Trophoblast cell (in vitro differentiated cells and primary cell): ENCODE data around the gene LILRA2. TPM values are rescaled to one million over a fixed set of nuclear protein-coding genes. Genes with fewer than 3 reads are reported as not detected.

ENCODE experiments used
- DNase-seq, 2 donors: peaks; one replicate each; pipeline ENCODE4 v3.0.0-alpha.2; 2016
- H2AFZ ChIP-seq: 2 replicates; pipeline ENCODE4 v1.6.1; 2013; ENCODE audit warnings: low read length, moderate library complexity, mild to moderate bottlenecking; ENCODE audit not compliant: insufficient read depth, poor library complexity
- H2AK5ac ChIP-seq: 2 replicates; pipeline ENCODE4 v1.6.1; 2013; ENCODE audit warnings: mild to moderate bottlenecking, low read length
- H2BK120ac ChIP-seq: 2 replicates; pipeline ENCODE4 v1.6.1; 2013; ENCODE audit warnings: low read length, mild to moderate bottlenecking, moderate library complexity; ENCODE audit not compliant: insufficient read depth, poor library complexity
- H2BK12ac ChIP-seq: 2 replicates; pipeline ENCODE4 v1.6.1; 2013; ENCODE audit warnings: mild to moderate bottlenecking, low read length, moderate library complexity
- H2BK5ac ChIP-seq: 2 replicates; pipeline ENCODE4 v1.6.1; 2013; ENCODE audit warnings: low read length, low read depth, moderate library complexity, mild to moderate bottlenecking; ENCODE audit not compliant: poor library complexity
- H3K14ac ChIP-seq: 2 replicates; pipeline ENCODE4 v1.6.1; 2013; ENCODE audit warnings: mild to moderate bottlenecking, low read length
- H3K18ac ChIP-seq: 2 replicates; pipeline ENCODE4 v1.6.1; 2013; ENCODE audit warnings: mild to moderate bottlenecking, low read length
- H3K23ac ChIP-seq: 2 replicates; pipeline ENCODE4 v1.6.1; 2013; ENCODE audit warnings: low read length
- H3K27ac ChIP-seq: 2 replicates; pipeline ENCODE4 v1.5.1; 2013; ENCODE audit warnings: low read depth, mild to moderate bottlenecking, inconsistent platforms, low read length, moderate library complexity
- H3K27me3 ChIP-seq: 2 replicates; pipeline ENCODE4 v1.6.1; 2013; ENCODE audit warnings: inconsistent platforms, mild to moderate bottlenecking, low read length, moderate library complexity; ENCODE audit not compliant: insufficient read depth
- H3K36me3 ChIP-seq, 2 experiments: 1 replicate in 1 of 2; 2 replicates in 1 of 2; pipeline ENCODE4 v1.6.1; 2013; ENCODE audit warnings: low read length in 2 of 2, mild to moderate bottlenecking in 2 of 2, moderate library complexity in 1 of 2; ENCODE audit not compliant: insufficient read depth in 2 of 2, control insufficient read depth in 1 of 2
- H3K4ac ChIP-seq: 2 replicates; pipeline ENCODE4 v1.6.1; 2013; ENCODE audit warnings: low read depth, mild to moderate bottlenecking, low read length, moderate library complexity
- H3K4me1 ChIP-seq, 2 experiments: 1 replicate in 1 of 2; 2 replicates in 1 of 2; pipeline ENCODE4 v1.6.1; 2013; ENCODE audit warnings: low read length in 2 of 2, mild to moderate bottlenecking in 2 of 2, moderate library complexity in 1 of 2; ENCODE audit not compliant: insufficient read depth in 2 of 2, control insufficient read depth in 1 of 2
- H3K4me2 ChIP-seq: 2 replicates; pipeline ENCODE4 v1.6.1; 2013; ENCODE audit warnings: inconsistent platforms, mild to moderate bottlenecking, low read length, moderate library complexity
- H3K4me3 ChIP-seq: 2 replicates; pipeline ENCODE4 v1.5.1; 2013; ENCODE audit warnings: mild to moderate bottlenecking, low read depth, low read length, inconsistent platforms
- H3K79me1 ChIP-seq: one replicate; pipeline ENCODE4 v1.6.1; 2013; ENCODE audit warnings: low read length
- H3K79me2 ChIP-seq: 2 replicates; pipeline ENCODE4 v1.6.1; 2013; ENCODE audit warnings: low read length, mild to moderate bottlenecking; ENCODE audit not compliant: control insufficient read depth, insufficient read depth, poor library complexity
- H3K9ac ChIP-seq: 2 replicates; pipeline ENCODE4 v1.6.1; 2013; ENCODE audit warnings: mild to moderate bottlenecking, low read length
- H3K9me3 ChIP-seq: 2 replicates; pipeline ENCODE4 v1.6.1; 2013; ENCODE audit warnings: low read depth, mild to moderate bottlenecking, control low read depth, inconsistent platforms, low read length; ENCODE audit not compliant: insufficient read depth
- H4K12ac ChIP-seq: 2 replicates; pipeline ENCODE4 v1.6.1; 2013; ENCODE audit warnings: low read depth, mild to moderate bottlenecking, low read length, moderate library complexity
- H4K8ac ChIP-seq: 2 replicates; pipeline ENCODE4 v1.6.1; 2013; ENCODE audit warnings: low read depth, mild to moderate bottlenecking, low read length, moderate library complexity
- H4K91ac ChIP-seq: one replicate; pipeline ENCODE4 v1.6.1; 2013; ENCODE audit warnings: low read depth, mild to moderate bottlenecking, low read length, moderate library complexity
- WGBS: extraction: QIAGEN DNeasy Blood & Tissue Kit; methylation state at CpG from one replicate; pipeline ENCODE4 v1.1.7; 2013; ENCODE audit warnings: missing lambda C conversion rate; ENCODE audit not compliant: insufficient read length, insufficient coverage; ENCODE audit errors: extremely low coverage; 5-methylcytosine and 5-hydroxymethylcytosine counted together
- polyA plus RNA-seq: library from polyadenylated mRNA; stranded (reverse); fragments of 200-250 nt; gene quantifications from 2 replicates; pipeline ENCODE4 v1.2.3, GENCODE V29; 2013

The LILRA2 gene
- polyA plus RNA-seq = not detected in 2 replicates

GRCh38 chr19:54573330-54573872, at the start of gene LILRA2:
Gene LILRA2, plus strand, starts transcription at chr19:54573790. Its CDS starts 89 bp downstream, at chr19:54573879.
- Histone ChIP-seq H3K4me2 (no peak within 1 kb of the TSS), H4K91ac (no peak within 1 kb of the TSS), H3K36me3 (no peaks in the 10 kb centered on the region), H3K4ac (no peak within 1 kb of the TSS), H2AK5ac (no peak within 1 kb of the TSS), H2BK5ac (no peak within 1 kb of the TSS), H3K18ac (no peak within 1 kb of the TSS), H3K79me2 (no peaks in the 10 kb centered on the region), H3K4me1 (no peaks in the 10 kb centered on the region), H3K14ac (no peak within 1 kb of the TSS), H3K9ac (no peak within 1 kb of the TSS), H2BK120ac (no peak within 1 kb of the TSS), H3K4me3 (no peak within 1 kb of the TSS), H3K9me3 (peaks cover 55% of the 10 kb centered on the region), H3K27me3 (no peaks in the 10 kb centered on the region), H3K27ac (no peak within 1 kb of the TSS), H2AFZ (no peak within 1 kb of the TSS), H4K8ac (no peak within 1 kb of the TSS), H2BK12ac (no peak within 1 kb of the TSS), H3K23ac (no peak within 1 kb of the TSS), H3K79me1 (no peaks in the 10 kb centered on the region), H4K12ac (no peak within 1 kb of the TSS)
- no CpG with 5 or more reads among the region's 10 CpGs for WGBS
- no peak for DNase-seq

GRCh38 chr19:54525636-54526035, 48.0 kb upstream of the LILRA2 start:
- H3K27me3 ChIP-seq = no peaks in the 10 kb centered on the region
- H3K4me3 ChIP-seq = no peak overlapping the region
- no peak overlapping the region for H3K23ac ChIP-seq
- no peak overlapping the region for H3K4ac ChIP-seq
- no peak overlapping the region for H3K4me2 ChIP-seq
- H3K79me1 ChIP-seq = no peaks in the 10 kb centered on the region
- no peaks in the 10 kb centered on the region for H3K4me1 ChIP-seq
- H3K79me2 ChIP-seq = no peaks in the 10 kb centered on the region
- no peak overlapping the region for H3K9ac ChIP-seq
- H3K9me3 ChIP-seq = peaks cover 28% of the 10 kb centered on the region
- no peaks in the 10 kb centered on the region for H3K36me3 ChIP-seq
- no peak overlapping the region for H3K14ac ChIP-seq
- H2BK5ac ChIP-seq = no peak overlapping the region
- no peak overlapping the region for H2BK120ac ChIP-seq
- no peak for DNase-seq
- H3K27ac ChIP-seq = no peak overlapping the region
- no peak overlapping the region for H2BK12ac ChIP-seq
- H4K91ac ChIP-seq = no peak overlapping the region
- WGBS = no CpG with 5 or more reads among the region's 5 CpGs
- H3K18ac ChIP-seq = no peak overlapping the region
- H4K8ac ChIP-seq = no peak overlapping the region
- H2AK5ac ChIP-seq = no peak overlapping the region
- H2AFZ ChIP-seq = no peak overlapping the region
- H4K12ac ChIP-seq = no peak overlapping the region

- Histone ChIP-seq H3K4me2 (no peak overlapping the region), H3K4me3 (no peak overlapping the region), H3K27ac (no peak overlapping the region), H3K14ac (no peak overlapping the region), H4K91ac (no peak overlapping the region), H2BK120ac (no peak overlapping the region), H2BK12ac (no peak overlapping the region), H2BK5ac (no peak overlapping the region), H3K18ac (no peak overlapping the region), H3K9me3 (peaks cover 17% of the 10 kb centered on the region), H2AK5ac (no peak overlapping the region), H4K8ac (no peak overlapping the region), H3K36me3 (no peaks in the 10 kb centered on the region), H3K4ac (no peak overlapping the region), H2AFZ (no peak overlapping the region), H3K4me1 (no peaks in the 10 kb centered on the region), H3K27me3 (no peaks in the 10 kb centered on the region), H3K9ac (no peak overlapping the region), H3K79me1 (no peaks in the 10 kb centered on the region), H3K23ac (no peak overlapping the region), H3K79me2 (no peaks in the 10 kb centered on the region), H4K12ac (peak overlapping the region; percentile 46)
- no peak for DNase-seq
- no CpG with 5 or more reads among the region's 26 CpGs for WGBS
These were observed 46.6 kb upstream of the LILRA2 start for GRCh38 chr19:54526972-54527371.

GRCh38 chr19:54530866-54531265, 42.7 kb upstream of the LILRA2 start:
- no peaks in the 10 kb centered on the region for H3K79me1 ChIP-seq
- H2BK5ac ChIP-seq = no peak overlapping the region
- H2BK120ac ChIP-seq = no peak overlapping the region
- no peak overlapping the region for H3K18ac ChIP-seq
- no peak overlapping the region for H2BK12ac ChIP-seq
- no peaks in the 10 kb centered on the region for H3K4me1 ChIP-seq
- H2AFZ ChIP-seq = no peak overlapping the region
- no peak overlapping the region for H4K91ac ChIP-seq
- H3K4me3 ChIP-seq = no peak overlapping the region
- H3K9ac ChIP-seq = no peak overlapping the region
- H2AK5ac ChIP-seq = no peak overlapping the region
- no CpG with 5 or more reads among the region's 5 CpGs for WGBS
- H3K36me3 ChIP-seq = no peaks in the 10 kb centered on the region
- H3K4ac ChIP-seq = no peak overlapping the region
- no peak overlapping the region for H3K27ac ChIP-seq
- no peak overlapping the region for H3K14ac ChIP-seq
- no peak overlapping the region for H3K23ac ChIP-seq
- no peak overlapping the region for H3K4me2 ChIP-seq
- DNase-seq = no peak
- H4K12ac ChIP-seq = no peak overlapping the region
- H3K27me3 ChIP-seq = no peaks in the 10 kb centered on the region
- H3K9me3 ChIP-seq = peaks cover 33% of the 10 kb centered on the region
- H4K8ac ChIP-seq = no peak overlapping the region
- no peaks in the 10 kb centered on the region for H3K79me2 ChIP-seq
